K562 (cell line): ENCODE results near the gene INO80E. TPM values are rescaled to one million over a fixed set of nuclear protein-coding genes. Genes with fewer than 3 reads are reported as not detected.

ENCODE experiments used
- CBFA2T2 ChIP-seq: fragments of 450-650 bp; conservative IDR thresholded peaks from 2 replicates; pipeline ENCODE4 v1.6.1; 2017; ENCODE audit warnings: mild to moderate bottlenecking
- ETV5 ChIP-seq: sonication (generic); formaldehyde crosslinking; IDR thresholded peaks from 2 replicates; pipeline ENCODE4 v1.4.0; 2020; ENCODE audit warnings: low read depth, mild to moderate bottlenecking, missing genetic modification reagents
- HDGF ChIP-seq: fragments of 450-650 bp; IDR thresholded peaks from 2 replicates; pipeline ENCODE4 v1.6.1; 2016
- ZNF324 ChIP-seq: fragments of 250-450 bp; sonication (Bioruptor Pico); IDR thresholded peaks from 2 replicates; pipeline ENCODE4 v1.4.0; 2020; ENCODE audit warnings: mild to moderate bottlenecking
- ZNF583 ChIP-seq: fragments of 250-450 bp; sonication (Bioruptor Pico); IDR thresholded peaks from 2 replicates; pipeline ENCODE4 v1.4.0; 2020
- polyA plus RNA-seq, 8 experiments: library from polyadenylated mRNA; depleted of rRNA in 4 of 8; stranded (reverse) in 5 of 8; unstranded in 3 of 8; fragments of >200 nt; fragmentation: Nextera tagmentation in 2 of 8; fragmentation: Illumina TruSeq in 1 of 8; extraction: Ambion mirVana in 2 of 8; extraction: Trizol in 1 of 8; gene quantifications; 2 replicates each; pipeline versions ENCODE4 v1.2.1 to v1.2.3, GENCODE V29; 2011 to 2014; ENCODE audit warnings: inconsistent platforms in 1 of 8, missing spikeins in 1 of 8
- total RNA-seq, 7 experiments: library from RNA; depleted of rRNA in 6 of 7; stranded (reverse); fragments of >200 nt in 6 of 7; fragmentation: Illumina TruSeq in 2 of 7; extraction: Trizol in 2 of 7; gene quantifications; 2 replicates each; pipeline versions ENCODE4 v1.2.1 to v1.2.3, GENCODE V29; 2011 to 2021; ENCODE audit warnings: low replicate concordance in 1 of 7
- TF ChIP-seq, protein P1 (sequence below): sonication (generic); formaldehyde crosslinking; IDR thresholded peaks from 2 replicates; pipeline ENCODE4 v1.8.0; 2022; ENCODE audit warnings: mild to moderate bottlenecking, missing genetic modification reagents
- TF ChIP-seq, protein P2 (sequence below): fragments of 450-650 bp; formaldehyde crosslinking; IDR thresholded peaks from 2 replicates; pipeline ENCODE4 v1.4.0; 2022; ENCODE audit warnings: mild to moderate bottlenecking, moderate library complexity
- TF ChIP-seq, protein P3 (sequence below): fragments of 450-650 bp; IDR thresholded peaks from 2 replicates; pipeline ENCODE4 v1.6.1; 2017; ENCODE audit warnings: mild to moderate bottlenecking, moderate library complexity
- TF ChIP-seq, protein P4 (sequence below): fragments of 450-650 bp; IDR thresholded peaks from 2 replicates; pipeline ENCODE4 v1.6.1; 2016; ENCODE audit warnings: mild to moderate bottlenecking, moderate library complexity

INO80E gene
- total and polyA plus RNA-seq, 9 of the 15 experiments (the other 6 are each of a cell fraction or from before 2014, with no cell fraction given), result 0.31 to 102 (median 49.3) TPM

DNA sequence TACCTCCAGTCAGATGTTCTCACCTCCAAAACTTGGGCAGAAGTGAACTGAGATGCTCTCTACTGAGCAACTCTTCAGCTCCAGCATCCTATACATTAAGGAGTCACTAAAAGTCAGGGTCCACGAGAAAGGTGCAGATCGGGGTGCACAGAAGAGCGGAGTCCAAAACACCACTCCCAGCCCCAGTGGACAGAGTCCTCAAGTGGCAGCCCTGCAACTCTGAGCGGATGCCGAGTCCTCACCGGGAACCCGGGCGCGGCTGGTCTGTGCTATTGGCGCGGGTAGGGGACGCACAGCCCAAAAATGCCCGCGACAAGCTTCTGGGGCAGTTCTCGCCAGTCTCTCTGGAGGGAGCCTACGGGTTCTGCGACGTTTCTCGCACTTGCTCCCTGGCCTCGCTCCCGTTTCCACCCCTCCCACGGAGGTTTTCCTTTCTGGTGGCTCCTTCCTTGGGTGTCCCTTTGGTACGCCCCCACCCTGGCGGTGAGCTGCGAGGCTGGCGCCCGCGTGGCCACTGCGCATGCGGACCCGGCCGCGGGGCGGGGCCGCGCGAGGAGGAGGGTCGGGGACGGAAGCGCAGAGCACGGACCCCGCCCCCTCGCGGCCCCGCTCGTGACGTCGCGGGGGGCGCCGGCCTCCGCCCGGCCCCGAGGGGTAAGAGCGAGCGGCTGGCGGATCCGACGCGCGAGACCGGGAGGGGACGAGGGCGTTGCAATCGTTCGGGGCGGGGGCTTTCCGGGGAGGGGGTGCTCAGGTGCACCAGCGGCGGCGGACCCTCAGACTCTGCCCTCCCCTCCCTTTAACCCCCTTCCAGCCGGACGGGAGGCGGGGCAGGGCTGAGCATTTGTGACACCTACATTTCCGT lies 34.3 kb upstream of the INO80E start, which contains the start of gene TMEM219 (continued):
- TF ChIP-seq CBFA2T2 (no peak), ETV5 (0 out of 2 replicates have a peak, but pooled peaks have one; percentile 61), ZNF324 (no peak), ZNF583 (CRISPR knock-in tag) (no peak), HDGF (no peak)
- TF ChIP-seq, protein P1, sequence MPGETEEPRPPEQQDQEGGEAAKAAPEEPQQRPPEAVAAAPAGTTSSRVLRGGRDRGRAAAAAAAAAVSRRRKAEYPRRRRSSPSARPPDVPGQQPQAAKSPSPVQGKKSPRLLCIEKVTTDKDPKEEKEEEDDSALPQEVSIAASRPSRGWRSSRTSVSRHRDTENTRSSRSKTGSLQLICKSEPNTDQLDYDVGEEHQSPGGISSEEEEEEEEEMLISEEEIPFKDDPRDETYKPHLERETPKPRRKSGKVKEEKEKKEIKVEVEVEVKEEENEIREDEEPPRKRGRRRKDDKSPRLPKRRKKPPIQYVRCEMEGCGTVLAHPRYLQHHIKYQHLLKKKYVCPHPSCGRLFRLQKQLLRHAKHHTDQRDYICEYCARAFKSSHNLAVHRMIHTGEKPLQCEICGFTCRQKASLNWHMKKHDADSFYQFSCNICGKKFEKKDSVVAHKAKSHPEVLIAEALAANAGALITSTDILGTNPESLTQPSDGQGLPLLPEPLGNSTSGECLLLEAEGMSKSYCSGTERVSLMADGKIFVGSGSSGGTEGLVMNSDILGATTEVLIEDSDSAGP (CRISPR knock-in tag), result no peak
- TF ChIP-seq, protein P2, sequence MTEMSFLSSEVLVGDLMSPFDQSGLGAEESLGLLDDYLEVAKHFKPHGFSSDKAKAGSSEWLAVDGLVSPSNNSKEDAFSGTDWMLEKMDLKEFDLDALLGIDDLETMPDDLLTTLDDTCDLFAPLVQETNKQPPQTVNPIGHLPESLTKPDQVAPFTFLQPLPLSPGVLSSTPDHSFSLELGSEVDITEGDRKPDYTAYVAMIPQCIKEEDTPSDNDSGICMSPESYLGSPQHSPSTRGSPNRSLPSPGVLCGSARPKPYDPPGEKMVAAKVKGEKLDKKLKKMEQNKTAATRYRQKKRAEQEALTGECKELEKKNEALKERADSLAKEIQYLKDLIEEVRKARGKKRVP (CRISPR knock-in tag), result no peak
- TF ChIP-seq, protein P3, sequence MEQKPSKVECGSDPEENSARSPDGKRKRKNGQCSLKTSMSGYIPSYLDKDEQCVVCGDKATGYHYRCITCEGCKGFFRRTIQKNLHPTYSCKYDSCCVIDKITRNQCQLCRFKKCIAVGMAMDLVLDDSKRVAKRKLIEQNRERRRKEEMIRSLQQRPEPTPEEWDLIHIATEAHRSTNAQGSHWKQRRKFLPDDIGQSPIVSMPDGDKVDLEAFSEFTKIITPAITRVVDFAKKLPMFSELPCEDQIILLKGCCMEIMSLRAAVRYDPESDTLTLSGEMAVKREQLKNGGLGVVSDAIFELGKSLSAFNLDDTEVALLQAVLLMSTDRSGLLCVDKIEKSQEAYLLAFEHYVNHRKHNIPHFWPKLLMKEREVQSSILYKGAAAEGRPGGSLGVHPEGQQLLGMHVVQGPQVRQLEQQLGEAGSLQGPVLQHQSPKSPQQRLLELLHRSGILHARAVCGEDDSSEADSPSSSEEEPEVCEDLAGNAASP, result no peak
- TF ChIP-seq, protein P4, sequence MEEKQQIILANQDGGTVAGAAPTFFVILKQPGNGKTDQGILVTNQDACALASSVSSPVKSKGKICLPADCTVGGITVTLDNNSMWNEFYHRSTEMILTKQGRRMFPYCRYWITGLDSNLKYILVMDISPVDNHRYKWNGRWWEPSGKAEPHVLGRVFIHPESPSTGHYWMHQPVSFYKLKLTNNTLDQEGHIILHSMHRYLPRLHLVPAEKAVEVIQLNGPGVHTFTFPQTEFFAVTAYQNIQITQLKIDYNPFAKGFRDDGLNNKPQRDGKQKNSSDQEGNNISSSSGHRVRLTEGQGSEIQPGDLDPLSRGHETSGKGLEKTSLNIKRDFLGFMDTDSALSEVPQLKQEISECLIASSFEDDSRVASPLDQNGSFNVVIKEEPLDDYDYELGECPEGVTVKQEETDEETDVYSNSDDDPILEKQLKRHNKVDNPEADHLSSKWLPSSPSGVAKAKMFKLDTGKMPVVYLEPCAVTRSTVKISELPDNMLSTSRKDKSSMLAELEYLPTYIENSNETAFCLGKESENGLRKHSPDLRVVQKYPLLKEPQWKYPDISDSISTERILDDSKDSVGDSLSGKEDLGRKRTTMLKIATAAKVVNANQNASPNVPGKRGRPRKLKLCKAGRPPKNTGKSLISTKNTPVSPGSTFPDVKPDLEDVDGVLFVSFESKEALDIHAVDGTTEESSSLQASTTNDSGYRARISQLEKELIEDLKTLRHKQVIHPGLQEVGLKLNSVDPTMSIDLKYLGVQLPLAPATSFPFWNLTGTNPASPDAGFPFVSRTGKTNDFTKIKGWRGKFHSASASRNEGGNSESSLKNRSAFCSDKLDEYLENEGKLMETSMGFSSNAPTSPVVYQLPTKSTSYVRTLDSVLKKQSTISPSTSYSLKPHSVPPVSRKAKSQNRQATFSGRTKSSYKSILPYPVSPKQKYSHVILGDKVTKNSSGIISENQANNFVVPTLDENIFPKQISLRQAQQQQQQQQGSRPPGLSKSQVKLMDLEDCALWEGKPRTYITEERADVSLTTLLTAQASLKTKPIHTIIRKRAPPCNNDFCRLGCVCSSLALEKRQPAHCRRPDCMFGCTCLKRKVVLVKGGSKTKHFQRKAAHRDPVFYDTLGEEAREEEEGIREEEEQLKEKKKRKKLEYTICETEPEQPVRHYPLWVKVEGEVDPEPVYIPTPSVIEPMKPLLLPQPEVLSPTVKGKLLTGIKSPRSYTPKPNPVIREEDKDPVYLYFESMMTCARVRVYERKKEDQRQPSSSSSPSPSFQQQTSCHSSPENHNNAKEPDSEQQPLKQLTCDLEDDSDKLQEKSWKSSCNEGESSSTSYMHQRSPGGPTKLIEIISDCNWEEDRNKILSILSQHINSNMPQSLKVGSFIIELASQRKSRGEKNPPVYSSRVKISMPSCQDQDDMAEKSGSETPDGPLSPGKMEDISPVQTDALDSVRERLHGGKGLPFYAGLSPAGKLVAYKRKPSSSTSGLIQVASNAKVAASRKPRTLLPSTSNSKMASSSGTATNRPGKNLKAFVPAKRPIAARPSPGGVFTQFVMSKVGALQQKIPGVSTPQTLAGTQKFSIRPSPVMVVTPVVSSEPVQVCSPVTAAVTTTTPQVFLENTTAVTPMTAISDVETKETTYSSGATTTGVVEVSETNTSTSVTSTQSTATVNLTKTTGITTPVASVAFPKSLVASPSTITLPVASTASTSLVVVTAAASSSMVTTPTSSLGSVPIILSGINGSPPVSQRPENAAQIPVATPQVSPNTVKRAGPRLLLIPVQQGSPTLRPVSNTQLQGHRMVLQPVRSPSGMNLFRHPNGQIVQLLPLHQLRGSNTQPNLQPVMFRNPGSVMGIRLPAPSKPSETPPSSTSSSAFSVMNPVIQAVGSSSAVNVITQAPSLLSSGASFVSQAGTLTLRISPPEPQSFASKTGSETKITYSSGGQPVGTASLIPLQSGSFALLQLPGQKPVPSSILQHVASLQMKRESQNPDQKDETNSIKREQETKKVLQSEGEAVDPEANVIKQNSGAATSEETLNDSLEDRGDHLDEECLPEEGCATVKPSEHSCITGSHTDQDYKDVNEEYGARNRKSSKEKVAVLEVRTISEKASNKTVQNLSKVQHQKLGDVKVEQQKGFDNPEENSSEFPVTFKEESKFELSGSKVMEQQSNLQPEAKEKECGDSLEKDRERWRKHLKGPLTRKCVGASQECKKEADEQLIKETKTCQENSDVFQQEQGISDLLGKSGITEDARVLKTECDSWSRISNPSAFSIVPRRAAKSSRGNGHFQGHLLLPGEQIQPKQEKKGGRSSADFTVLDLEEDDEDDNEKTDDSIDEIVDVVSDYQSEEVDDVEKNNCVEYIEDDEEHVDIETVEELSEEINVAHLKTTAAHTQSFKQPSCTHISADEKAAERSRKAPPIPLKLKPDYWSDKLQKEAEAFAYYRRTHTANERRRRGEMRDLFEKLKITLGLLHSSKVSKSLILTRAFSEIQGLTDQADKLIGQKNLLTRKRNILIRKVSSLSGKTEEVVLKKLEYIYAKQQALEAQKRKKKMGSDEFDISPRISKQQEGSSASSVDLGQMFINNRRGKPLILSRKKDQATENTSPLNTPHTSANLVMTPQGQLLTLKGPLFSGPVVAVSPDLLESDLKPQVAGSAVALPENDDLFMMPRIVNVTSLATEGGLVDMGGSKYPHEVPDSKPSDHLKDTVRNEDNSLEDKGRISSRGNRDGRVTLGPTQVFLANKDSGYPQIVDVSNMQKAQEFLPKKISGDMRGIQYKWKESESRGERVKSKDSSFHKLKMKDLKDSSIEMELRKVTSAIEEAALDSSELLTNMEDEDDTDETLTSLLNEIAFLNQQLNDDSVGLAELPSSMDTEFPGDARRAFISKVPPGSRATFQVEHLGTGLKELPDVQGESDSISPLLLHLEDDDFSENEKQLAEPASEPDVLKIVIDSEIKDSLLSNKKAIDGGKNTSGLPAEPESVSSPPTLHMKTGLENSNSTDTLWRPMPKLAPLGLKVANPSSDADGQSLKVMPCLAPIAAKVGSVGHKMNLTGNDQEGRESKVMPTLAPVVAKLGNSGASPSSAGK, result peak; percentile 92
